ENCODE data around the gene PTBP3.
A peak's percentile ranks its signal among the peaks of the same experiment; 100 is the strongest.

The PTBP3 gene

GRCh38 chr9:112379177-112380101 lies 46.0 kb upstream of the PTBP3 start:
- Histone ChIP-seq H3K36me3 (ENCODE audit: control insufficient read depth, insufficient read depth, low read length) (no peaks in the 10 kb centered on the region), H2BK15ac (replicated peaks; ENCODE audit: low read depth) (no peak overlapping the region), H3K27me3 (ENCODE audit: insufficient read depth, low read length, poor library complexity) (no peaks in the 10 kb centered on the region), H3K4me3 (ENCODE audit: low read length) (peak overlapping the region; percentile 67), H3K79me1 (ENCODE audit: low read length) (no peaks in the 10 kb centered on the region), H3K23ac (ENCODE audit: low read length) (peak overlapping the region; percentile 69), H3K27ac (ENCODE audit: low read depth, low read length) (peak overlapping the region; percentile 74), H3K18ac (ENCODE audit: low read length) (peak overlapping the region; percentile 3), H4K5ac (ENCODE audit: low read length) (no peak overlapping the region), H3K4ac (ENCODE audit: low read depth, low read length) (peak overlapping the region; percentile 62), H2AK5ac (ENCODE audit: low read length) (no peak overlapping the region), H3K56ac (ENCODE audit: low read length) (peak overlapping the region; percentile 97), H4K8ac (ENCODE audit: low read depth, low read length) (no peak overlapping the region), H2BK5ac (ENCODE audit: low read length) (peak overlapping the region; percentile 96), H3K4me1 (ENCODE audit: control insufficient read depth, low read depth, low read length) (no peaks in the 10 kb centered on the region), H3K9ac (ENCODE audit: low read length) (peak overlapping the region; percentile 95), H3K79me2 (ENCODE audit: control insufficient read depth, insufficient read depth, low read length) (no peaks in the 10 kb centered on the region), H3K4me2 (ENCODE audit: low read length) (peak overlapping the region; percentile 84), H2BK120ac (ENCODE audit: low read depth, low read length) (no peak overlapping the region)
- DNase-seq: peak; percentile 99
- WGBS (ENCODE audit: extremely low coverage, insufficient coverage, low lambda C conversion rate): no CpG with 5 or more reads among the region's 57 CpGs

GRCh38 chr9:112378328-112379176 lies 45.1 kb upstream of the PTBP3 start:
- no peak overlapping the region for H2AK5ac ChIP-seq (ENCODE audit: low read length)
- no peak overlapping the region for H3K23ac ChIP-seq (ENCODE audit: low read length)
- no peak overlapping the region for H4K8ac ChIP-seq (ENCODE audit: low read depth, low read length)

GRCh38 chr9:112377684-112378327 lies 44.4 kb upstream of the PTBP3 start:
- Histone ChIP-seq H3K79me2 (ENCODE audit: control insufficient read depth, insufficient read depth, low read length) (no peaks in the 10 kb centered on the region), H3K27me3 (ENCODE audit: insufficient read depth, low read length, poor library complexity) (no peaks in the 10 kb centered on the region), H3K4ac (ENCODE audit: low read depth, low read length) (no peak overlapping the region), H3K4me2 (ENCODE audit: low read length) (no peak overlapping the region), H3K56ac (ENCODE audit: low read length) (no peak overlapping the region), H3K23ac (ENCODE audit: low read length) (no peak overlapping the region), H3K9ac (ENCODE audit: low read length) (no peak overlapping the region), H2BK5ac (ENCODE audit: low read length) (no peak overlapping the region), H2AK5ac (ENCODE audit: low read length) (no peak overlapping the region), H2BK15ac (replicated peaks; ENCODE audit: low read depth) (no peak overlapping the region), H3K36me3 (ENCODE audit: control insufficient read depth, insufficient read depth, low read length) (no peaks in the 10 kb centered on the region), H3K18ac (ENCODE audit: low read length) (no peak overlapping the region), H2BK120ac (ENCODE audit: low read depth, low read length) (no peak overlapping the region), H3K4me1 (ENCODE audit: control insufficient read depth, low read depth, low read length) (no peaks in the 10 kb centered on the region), H3K27ac (ENCODE audit: low read depth, low read length) (no peak overlapping the region), H4K8ac (ENCODE audit: low read depth, low read length) (no peak overlapping the region), H3K4me3 (ENCODE audit: low read length) (no peak overlapping the region), H4K5ac (ENCODE audit: low read length) (no peak overlapping the region), H3K79me1 (ENCODE audit: low read length) (no peaks in the 10 kb centered on the region)
- no CpG with 5 or more reads among the region's 1 CpG for WGBS (ENCODE audit: extremely low coverage, insufficient coverage, low lambda C conversion rate)
- no peak for DNase-seq

More at GRCh38 chr9:112378328-112379176, 45.1 kb upstream of the PTBP3 start:
- peak; percentile 75 for DNase-seq
- Histone ChIP-seq H3K36me3 (ENCODE audit: control insufficient read depth, insufficient read depth, low read length) (no peaks in the 10 kb centered on the region), H3K27ac (ENCODE audit: low read depth, low read length) (no peak overlapping the region), H4K5ac (ENCODE audit: low read length) (no peak overlapping the region), H2BK120ac (ENCODE audit: low read depth, low read length) (no peak overlapping the region), H3K9ac (ENCODE audit: low read length) (peak overlapping the region; percentile 95), H2BK15ac (replicated peaks; ENCODE audit: low read depth) (no peak overlapping the region), H3K4me1 (ENCODE audit: control insufficient read depth, low read depth, low read length) (no peaks in the 10 kb centered on the region), H3K27me3 (ENCODE audit: insufficient read depth, low read length, poor library complexity) (no peaks in the 10 kb centered on the region), H3K4me3 (ENCODE audit: low read length) (no peak overlapping the region), H3K18ac (ENCODE audit: low read length) (no peak overlapping the region), H3K79me1 (ENCODE audit: low read length) (no peaks in the 10 kb centered on the region), H3K56ac (ENCODE audit: low read length) (peak overlapping the region; percentile 97), H3K4me2 (ENCODE audit: low read length) (peak overlapping the region; percentile 84), H3K79me2 (ENCODE audit: control insufficient read depth, insufficient read depth, low read length) (no peaks in the 10 kb centered on the region), H2BK5ac (ENCODE audit: low read length) (no peak overlapping the region), H3K4ac (ENCODE audit: low read depth, low read length) (no peak overlapping the region)
- WGBS (ENCODE audit: extremely low coverage, insufficient coverage, low lambda C conversion rate): no CpG with 5 or more reads among the region's 27 CpGs

GRCh38 chr9:112377087-112377486 lies 43.7 kb upstream of the PTBP3 start:
- Histone ChIP-seq H4K5ac (ENCODE audit: low read length) (no peak overlapping the region), H2BK120ac (ENCODE audit: low read depth, low read length) (no peak overlapping the region), H3K79me2 (ENCODE audit: control insufficient read depth, insufficient read depth, low read length) (no peaks in the 10 kb centered on the region), H3K23ac (ENCODE audit: low read length) (no peak overlapping the region), H3K4me1 (ENCODE audit: control insufficient read depth, low read depth, low read length) (no peaks in the 10 kb centered on the region), H3K36me3 (ENCODE audit: control insufficient read depth, insufficient read depth, low read length) (no peaks in the 10 kb centered on the region), H3K18ac (ENCODE audit: low read length) (no peak overlapping the region), H3K4ac (ENCODE audit: low read depth, low read length) (no peak overlapping the region), H3K9ac (ENCODE audit: low read length) (no peak overlapping the region), H3K56ac (ENCODE audit: low read length) (no peak overlapping the region), H3K4me2 (ENCODE audit: low read length) (no peak overlapping the region), H2AK5ac (ENCODE audit: low read length) (no peak overlapping the region), H3K27me3 (ENCODE audit: insufficient read depth, low read length, poor library complexity) (no peaks in the 10 kb centered on the region), H3K4me3 (ENCODE audit: low read length) (no peak overlapping the region), H3K27ac (ENCODE audit: low read depth, low read length) (no peak overlapping the region), H2BK15ac (replicated peaks; ENCODE audit: low read depth) (no peak overlapping the region), H4K8ac (ENCODE audit: low read depth, low read length) (no peak overlapping the region), H3K79me1 (ENCODE audit: low read length) (no peaks in the 10 kb centered on the region), H2BK5ac (ENCODE audit: low read length) (no peak overlapping the region)
- WGBS (ENCODE audit: extremely low coverage, insufficient coverage, low lambda C conversion rate): no CpG with 5 or more reads among the region's 2 CpGs
- no peak for DNase-seq

- no peak for DNase-seq
- Histone ChIP-seq H3K18ac (ENCODE audit: low read length) (no peak overlapping the region), H2BK15ac (replicated peaks; ENCODE audit: low read depth) (no peak overlapping the region), H3K9ac (ENCODE audit: low read length) (no peak overlapping the region), H3K79me1 (ENCODE audit: low read length) (no peaks in the 10 kb centered on the region), H4K8ac (ENCODE audit: low read depth, low read length) (no peak overlapping the region), H3K4me3 (ENCODE audit: low read length) (no peak overlapping the region), H3K4me2 (ENCODE audit: low read length) (no peak overlapping the region), H3K23ac (ENCODE audit: low read length) (no peak overlapping the region), H2BK120ac (ENCODE audit: low read depth, low read length) (no peak overlapping the region), H3K36me3 (ENCODE audit: control insufficient read depth, insufficient read depth, low read length) (no peaks in the 10 kb centered on the region), H3K27me3 (ENCODE audit: insufficient read depth, low read length, poor library complexity) (no peaks in the 10 kb centered on the region), H3K4me1 (ENCODE audit: control insufficient read depth, low read depth, low read length) (no peaks in the 10 kb centered on the region), H3K79me2 (ENCODE audit: control insufficient read depth, insufficient read depth, low read length) (no peaks in the 10 kb centered on the region), H3K4ac (ENCODE audit: low read depth, low read length) (no peak overlapping the region), H4K5ac (ENCODE audit: low read length) (no peak overlapping the region), H3K56ac (ENCODE audit: low read length) (no peak overlapping the region), H2BK5ac (ENCODE audit: low read length) (no peak overlapping the region), H3K27ac (ENCODE audit: low read depth, low read length) (no peak overlapping the region), H2AK5ac (ENCODE audit: low read length) (no peak overlapping the region)
- WGBS (ENCODE audit: extremely low coverage, insufficient coverage, low lambda C conversion rate): no CpG with 5 or more reads among the region's 5 CpGs
These were observed 41.9 kb upstream of the PTBP3 start for GRCh38 chr9:112375361-112375760.
